Astrocyte of the spinal cord (primary cell): ENCODE data around the gene INSM2.
A peak's percentile ranks its signal among the peaks of the same experiment; 100 is the strongest.

ENCODE experiments used
- DNase-seq: peaks from one replicate; pipeline ENCODE4 v3.0.0; 2011; ENCODE audit warnings: low read depth, low spot score
- H3K4me3 ChIP-seq: 2 replicates; pipeline ENCODE4 v1.5.1; 2011; ENCODE audit warnings: low read depth, mild to moderate bottlenecking, low read length, moderate library complexity
- in situ Hi-C: cut with HindIII; loops from 2 replicates; pipeline ENCODE4 v1.10.0; 2017; ENCODE audit warnings: low sequenced_read_pairs
- TF ChIP-seq, protein P1 (sequence below): IDR thresholded peaks from 2 replicates; pipeline ENCODE4 v1.5.1; 2012; ENCODE audit warnings: low read depth, mild to moderate bottlenecking, low read length, inconsistent platforms

Gene INSM2

DNA sequence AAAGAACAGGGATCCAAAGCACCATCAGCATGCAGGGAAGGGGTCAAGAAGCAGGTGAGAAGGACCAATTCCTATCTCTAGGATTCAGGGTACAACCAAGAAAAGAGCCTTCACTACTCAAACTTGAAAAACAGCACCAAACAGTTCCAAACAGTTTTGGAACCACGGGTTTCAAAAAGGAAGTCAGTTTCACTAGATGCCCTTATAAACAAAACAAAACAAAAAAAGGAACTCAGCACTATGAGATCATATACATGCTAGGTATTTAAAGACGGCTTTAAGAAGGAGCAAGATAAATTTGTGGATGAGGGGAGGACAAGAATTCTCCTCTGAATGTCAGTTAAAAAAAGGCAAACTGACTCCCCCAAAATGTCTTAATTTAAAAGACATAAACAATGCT is 6.0 kb downstream of the INSM2 start:
- in situ Hi-C loops = no loop called here
- TF ChIP-seq, protein P1, sequence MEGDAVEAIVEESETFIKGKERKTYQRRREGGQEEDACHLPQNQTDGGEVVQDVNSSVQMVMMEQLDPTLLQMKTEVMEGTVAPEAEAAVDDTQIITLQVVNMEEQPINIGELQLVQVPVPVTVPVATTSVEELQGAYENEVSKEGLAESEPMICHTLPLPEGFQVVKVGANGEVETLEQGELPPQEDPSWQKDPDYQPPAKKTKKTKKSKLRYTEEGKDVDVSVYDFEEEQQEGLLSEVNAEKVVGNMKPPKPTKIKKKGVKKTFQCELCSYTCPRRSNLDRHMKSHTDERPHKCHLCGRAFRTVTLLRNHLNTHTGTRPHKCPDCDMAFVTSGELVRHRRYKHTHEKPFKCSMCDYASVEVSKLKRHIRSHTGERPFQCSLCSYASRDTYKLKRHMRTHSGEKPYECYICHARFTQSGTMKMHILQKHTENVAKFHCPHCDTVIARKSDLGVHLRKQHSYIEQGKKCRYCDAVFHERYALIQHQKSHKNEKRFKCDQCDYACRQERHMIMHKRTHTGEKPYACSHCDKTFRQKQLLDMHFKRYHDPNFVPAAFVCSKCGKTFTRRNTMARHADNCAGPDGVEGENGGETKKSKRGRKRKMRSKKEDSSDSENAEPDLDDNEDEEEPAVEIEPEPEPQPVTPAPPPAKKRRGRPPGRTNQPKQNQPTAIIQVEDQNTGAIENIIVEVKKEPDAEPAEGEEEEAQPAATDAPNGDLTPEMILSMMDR = no peak
- no peak for DNase-seq

DNA sequence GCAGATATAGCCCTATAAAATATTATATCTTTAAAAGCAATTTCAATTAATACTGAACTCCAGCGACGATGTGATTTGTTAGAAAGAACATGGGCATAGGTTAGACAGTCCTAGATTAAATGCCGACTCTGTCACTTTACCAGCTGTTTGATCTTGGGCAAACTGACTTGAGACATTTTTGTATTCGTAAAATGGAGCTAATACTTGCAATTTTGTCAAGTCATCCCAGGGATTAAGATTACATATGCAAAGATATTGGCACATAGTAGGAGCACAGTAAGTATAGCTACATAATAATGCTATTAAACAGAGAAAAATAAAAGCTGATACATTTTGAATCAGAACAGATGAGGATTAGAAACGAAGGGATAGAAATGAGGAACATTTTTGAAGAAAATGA is 9.0 kb downstream of the INSM2 start:
- H3K4me3 ChIP-seq = no peak overlapping the region
- TF ChIP-seq, protein P1 = no peak
- in situ Hi-C loops = no loop called here
- no peak for DNase-seq

More for the DNA sequence above, 6.0 kb downstream of the INSM2 start:
- no peak overlapping the region for H3K4me3 ChIP-seq

DNA sequence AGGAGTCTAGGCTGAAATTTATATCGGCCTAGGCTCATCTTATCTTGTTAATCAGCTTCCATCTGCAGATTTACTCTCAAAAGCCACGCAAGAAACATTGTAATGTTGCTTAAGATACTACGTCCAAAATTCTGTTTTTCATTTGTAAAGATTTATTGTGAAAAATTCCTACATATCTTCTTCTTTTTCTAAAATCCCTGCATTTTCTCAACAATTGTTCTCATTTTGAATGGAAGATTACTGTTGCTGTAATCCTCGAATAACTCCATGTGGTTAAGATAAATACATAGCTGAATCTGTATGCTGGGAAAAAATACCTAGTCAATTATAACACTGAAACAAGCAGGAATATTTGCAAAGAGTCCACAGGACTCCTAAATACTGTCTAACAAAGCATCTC is 15.6 kb downstream of the INSM2 start:
- no peak for DNase-seq
- in situ Hi-C loops = no loop called here
- TF ChIP-seq, protein P1 = no peak
- H3K4me3 ChIP-seq = no peak overlapping the region

DNA sequence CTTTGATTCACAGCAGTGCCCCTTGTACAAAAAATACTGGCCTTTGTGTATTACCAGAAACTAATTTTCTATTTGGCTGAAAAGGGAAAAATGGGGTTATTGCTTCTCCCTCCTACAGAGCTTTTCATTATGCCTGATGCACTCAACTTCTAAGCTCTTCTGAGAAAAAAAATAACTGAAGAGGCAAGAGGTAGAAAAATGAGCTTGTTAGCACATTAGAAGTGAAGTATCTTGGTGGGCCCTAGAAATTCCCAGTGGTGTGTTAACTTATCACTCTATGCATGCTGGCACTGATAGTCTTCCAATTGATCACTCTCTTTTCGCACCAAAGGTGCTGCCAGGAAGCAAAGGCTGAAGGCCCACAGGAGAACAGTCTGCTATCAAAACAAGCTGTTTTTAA is 17.1 kb downstream of the INSM2 start:
- no peak for DNase-seq
- TF ChIP-seq, protein P1 = no peak
- in situ Hi-C loops = no loop called here
- no peak overlapping the region for H3K4me3 ChIP-seq

DNA sequence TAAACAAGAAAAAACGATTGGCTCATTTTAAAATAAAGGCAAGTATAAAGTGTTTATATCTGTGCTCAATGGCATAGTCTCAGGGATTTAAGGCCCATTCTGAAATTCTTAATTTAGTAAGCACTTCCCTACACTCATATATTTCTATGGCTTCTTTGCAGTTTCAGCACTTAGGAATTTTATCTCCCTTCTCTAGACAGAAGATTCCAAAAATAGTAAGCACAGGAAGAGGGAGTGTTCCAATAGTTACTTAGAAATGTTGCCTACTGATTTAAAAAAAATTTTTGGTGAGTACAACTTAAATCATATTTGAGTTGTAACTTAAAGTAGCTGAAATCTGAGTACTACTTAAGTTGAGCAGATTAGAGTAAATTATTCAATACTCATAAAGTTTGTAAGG is 19.8 kb downstream of the INSM2 start:
- in situ Hi-C loops = no loop called here
- H3K4me3 ChIP-seq = no peak overlapping the region
- peak; percentile 29 for DNase-seq
- TF ChIP-seq, protein P1 = no peak

DNA sequence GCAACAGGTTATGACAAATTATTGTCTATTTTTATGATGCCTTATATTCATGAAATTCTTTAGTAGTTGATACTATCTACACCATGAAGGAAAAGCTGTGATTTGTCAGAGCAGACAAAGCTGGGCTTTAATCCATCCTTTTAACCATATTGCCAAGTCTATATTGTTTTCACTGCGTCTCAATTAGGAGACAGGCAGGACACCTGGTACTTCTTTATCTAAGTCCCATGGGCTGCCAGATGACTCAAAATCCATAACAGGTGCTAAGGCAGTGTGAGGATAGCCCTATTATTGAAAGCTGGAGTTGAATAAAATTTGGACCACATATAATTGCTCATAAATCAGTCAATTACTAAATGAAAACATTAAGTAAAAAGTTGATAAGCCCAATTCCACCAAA is 22.6 kb downstream of the INSM2 start:
- H3K4me3 ChIP-seq = no peak overlapping the region
- TF ChIP-seq, protein P1 = no peak
- in situ Hi-C loops = no loop called here
- DNase-seq = no peak

DNA sequence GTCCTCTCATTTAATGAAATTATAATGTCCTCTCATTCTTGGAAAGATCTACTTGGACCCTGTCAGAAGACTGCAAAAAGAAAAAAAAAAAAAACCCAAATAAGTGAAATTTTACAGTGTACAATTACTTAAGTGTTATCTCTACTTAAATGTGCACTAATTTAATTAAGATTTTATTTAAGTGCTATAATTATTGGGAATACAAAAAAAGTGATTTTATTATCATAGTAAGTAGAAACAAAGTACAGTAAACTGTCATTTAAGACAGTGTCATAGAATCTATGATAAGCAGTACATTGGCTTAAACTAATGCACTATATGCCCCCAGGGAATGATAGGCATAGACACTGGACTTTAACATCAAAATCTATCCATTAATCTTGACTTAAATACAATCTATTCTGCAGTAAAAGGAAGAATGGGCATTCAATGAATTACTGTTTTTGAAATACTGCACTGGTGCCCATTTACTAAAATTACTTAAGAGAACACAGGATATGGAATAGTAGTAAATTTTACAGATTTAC is 23.3 kb downstream of the INSM2 start:
- in situ Hi-C loops = no loop called here
- H3K4me3 ChIP-seq = no peak overlapping the region
- no peak for DNase-seq
- TF ChIP-seq, protein P1 = no peak
